ENCODE data around the gene TYRO3.
A peak's percentile ranks its signal among the peaks of the same experiment; 100 is the strongest.

The TYRO3 gene

DNA sequence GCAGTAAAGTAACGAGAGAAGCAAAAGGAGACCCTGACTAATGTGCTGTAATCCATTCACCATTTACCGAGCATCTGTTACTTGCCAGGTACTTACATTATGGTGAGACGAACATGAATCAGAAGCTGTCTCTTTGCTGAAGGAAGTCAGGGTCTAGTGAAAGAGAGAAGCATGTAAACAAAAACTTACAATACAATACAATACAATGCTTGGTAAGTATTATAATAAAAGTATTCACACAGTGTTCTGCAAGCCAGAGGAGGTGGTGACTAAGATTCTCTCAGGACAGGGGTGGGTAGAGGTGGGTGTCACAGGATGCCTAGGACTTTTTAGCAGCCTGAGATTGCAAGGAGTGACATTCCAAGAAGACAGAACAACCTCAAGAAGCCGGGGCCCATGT, 51.0 kb downstream of the TYRO3 start:
- H3K18ac ChIP-seq (ENCODE audit: low read length) = no peak overlapping the region
- DNase-seq = no peak
- H3K79me1 ChIP-seq (ENCODE audit: low read length) = no peaks in the 10 kb centered on the region
- peaks cover 5 to 8% of the 10 kb centered on the region in 2 experiments for H3K4me1 ChIP-seq (ENCODE audit: control insufficient read depth in 1 of 2, insufficient read depth in 2 of 2, low read length in 2 of 2)
- no CpG with 5 or more reads among the region's 4 CpGs for WGBS (ENCODE audit: extremely low coverage, insufficient coverage, insufficient read length)
- no peak overlapping the region for H3K9ac ChIP-seq (ENCODE audit: low read length)
- H2AFZ ChIP-seq (ENCODE audit: insufficient read depth, low read length, poor library complexity) = no peak overlapping the region
- H3K4me3 ChIP-seq (ENCODE audit: low read depth, low read length) = no peak overlapping the region
- H3K9me3 ChIP-seq (ENCODE audit: insufficient read depth, low read depth, low read length) = no peaks in the 10 kb centered on the region
- no peak overlapping the region for H4K8ac ChIP-seq (ENCODE audit: low read depth, low read length)
- no peak overlapping the region for H2AK5ac ChIP-seq (ENCODE audit: low read length)
- no peak overlapping the region for H4K12ac ChIP-seq (ENCODE audit: low read depth, low read length)
- no peak overlapping the region for H2BK5ac ChIP-seq (ENCODE audit: low read depth, low read length, poor library complexity)
- no peaks in the 10 kb centered on the region for H3K79me2 ChIP-seq (ENCODE audit: control insufficient read depth, insufficient read depth, low read length, poor library complexity)
- no peak overlapping the region for H4K91ac ChIP-seq (ENCODE audit: low read depth, low read length)
- no peak overlapping the region for H3K23ac ChIP-seq (ENCODE audit: low read length)
- H3K14ac ChIP-seq (ENCODE audit: low read length) = no peak overlapping the region
- H2BK12ac ChIP-seq (ENCODE audit: low read length) = no peak overlapping the region
- H3K27ac ChIP-seq (ENCODE audit: low read depth, low read length) = no peak overlapping the region
- H2BK120ac ChIP-seq (ENCODE audit: insufficient read depth, low read length, poor library complexity) = no peak overlapping the region
- no peak overlapping the region for H3K4ac ChIP-seq (ENCODE audit: low read depth, low read length)
- H3K36me3 ChIP-seq (ENCODE audit: control insufficient read depth in 1 of 2, insufficient read depth in 2 of 2, low read length in 2 of 2) = no peaks in the 10 kb centered on the region
- no peaks in the 10 kb centered on the region for H3K27me3 ChIP-seq (ENCODE audit: insufficient read depth, low read length)
- no peak overlapping the region for H3K4me2 ChIP-seq (ENCODE audit: low read length)

DNA sequence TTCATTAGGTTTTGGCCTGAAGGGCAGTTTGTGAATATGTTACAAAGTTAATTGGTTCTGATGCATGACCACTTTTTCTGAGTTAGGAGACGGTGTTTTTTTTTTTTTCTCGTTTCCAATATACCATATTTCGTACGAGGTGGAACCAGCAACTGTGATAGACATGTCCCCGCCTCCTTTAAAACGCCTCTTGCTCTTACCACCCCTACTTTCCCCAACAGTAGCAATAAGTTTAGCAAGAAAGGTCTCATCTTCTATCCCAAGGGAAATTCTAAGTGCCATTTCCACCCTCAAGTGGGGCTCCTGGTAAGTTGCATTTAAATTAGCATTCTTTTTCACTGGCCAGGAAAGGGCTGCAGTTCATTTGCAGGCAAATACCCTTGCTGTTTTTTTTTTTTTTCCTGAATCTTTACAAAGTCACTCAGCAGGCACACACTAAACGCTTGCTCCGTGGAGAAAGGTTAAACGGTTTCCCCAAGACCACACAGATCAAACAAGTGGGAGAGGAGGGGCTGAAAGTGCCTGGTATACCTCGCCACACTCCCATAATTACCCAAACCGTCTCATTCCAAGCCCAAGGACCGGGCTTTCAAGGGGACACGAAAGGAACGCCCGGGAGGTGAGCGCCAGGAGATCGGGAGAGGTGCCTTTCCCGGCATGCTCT, 61.7 kb downstream of the TYRO3 start:
- Histone ChIP-seq H3K4me1 (ENCODE audit: control insufficient read depth in 1 of 2, insufficient read depth in 2 of 2, low read length in 2 of 2) (peaks cover 2 to 12% of the 10 kb centered on the region in 2 experiments), H3K14ac (ENCODE audit: low read length) (peak overlapping the region; percentile 45), H3K36me3 (ENCODE audit: control insufficient read depth in 1 of 2, insufficient read depth in 2 of 2, low read length in 2 of 2) (peaks cover 0 to 2% of the 10 kb centered on the region in 2 experiments), H4K12ac (ENCODE audit: low read depth, low read length) (peak overlapping the region; percentile 82), H3K9ac (ENCODE audit: low read length) (no peak overlapping the region), H3K4ac (ENCODE audit: low read depth, low read length) (no peak overlapping the region), H3K18ac (ENCODE audit: low read length) (peak overlapping the region; percentile 72), H3K27me3 (ENCODE audit: insufficient read depth, low read length) (no peaks in the 10 kb centered on the region), H2BK5ac (ENCODE audit: low read depth, low read length, poor library complexity) (peak overlapping the region; percentile 38), H3K9me3 (ENCODE audit: insufficient read depth, low read depth, low read length) (peaks cover 3% of the 10 kb centered on the region), H2AK5ac (ENCODE audit: low read length) (no peak overlapping the region), H3K23ac (ENCODE audit: low read length) (no peak overlapping the region), H2AFZ (ENCODE audit: insufficient read depth, low read length, poor library complexity) (peak overlapping the region; percentile 86), H2BK120ac (ENCODE audit: insufficient read depth, low read length, poor library complexity) (peak overlapping the region; percentile 55), H3K79me1 (ENCODE audit: low read length) (peaks cover 13% of the 10 kb centered on the region), H3K27ac (ENCODE audit: low read depth, low read length) (peak overlapping the region; percentile 18), H2BK12ac (ENCODE audit: low read length) (peak overlapping the region; percentile 46), H3K79me2 (ENCODE audit: control insufficient read depth, insufficient read depth, low read length, poor library complexity) (peaks cover 2% of the 10 kb centered on the region), H4K91ac (ENCODE audit: low read depth, low read length) (peak overlapping the region; percentile 88), H4K8ac (ENCODE audit: low read depth, low read length) (peak overlapping the region; percentile 87), H3K4me2 (ENCODE audit: low read length) (peak overlapping the region; percentile 82), H3K4me3 (ENCODE audit: low read depth, low read length) (peak overlapping the region; percentile 72)
- WGBS (ENCODE audit: extremely low coverage, insufficient coverage, insufficient read length) = no CpG with 5 or more reads among the region's 18 CpGs
- no peak for DNase-seq

DNA sequence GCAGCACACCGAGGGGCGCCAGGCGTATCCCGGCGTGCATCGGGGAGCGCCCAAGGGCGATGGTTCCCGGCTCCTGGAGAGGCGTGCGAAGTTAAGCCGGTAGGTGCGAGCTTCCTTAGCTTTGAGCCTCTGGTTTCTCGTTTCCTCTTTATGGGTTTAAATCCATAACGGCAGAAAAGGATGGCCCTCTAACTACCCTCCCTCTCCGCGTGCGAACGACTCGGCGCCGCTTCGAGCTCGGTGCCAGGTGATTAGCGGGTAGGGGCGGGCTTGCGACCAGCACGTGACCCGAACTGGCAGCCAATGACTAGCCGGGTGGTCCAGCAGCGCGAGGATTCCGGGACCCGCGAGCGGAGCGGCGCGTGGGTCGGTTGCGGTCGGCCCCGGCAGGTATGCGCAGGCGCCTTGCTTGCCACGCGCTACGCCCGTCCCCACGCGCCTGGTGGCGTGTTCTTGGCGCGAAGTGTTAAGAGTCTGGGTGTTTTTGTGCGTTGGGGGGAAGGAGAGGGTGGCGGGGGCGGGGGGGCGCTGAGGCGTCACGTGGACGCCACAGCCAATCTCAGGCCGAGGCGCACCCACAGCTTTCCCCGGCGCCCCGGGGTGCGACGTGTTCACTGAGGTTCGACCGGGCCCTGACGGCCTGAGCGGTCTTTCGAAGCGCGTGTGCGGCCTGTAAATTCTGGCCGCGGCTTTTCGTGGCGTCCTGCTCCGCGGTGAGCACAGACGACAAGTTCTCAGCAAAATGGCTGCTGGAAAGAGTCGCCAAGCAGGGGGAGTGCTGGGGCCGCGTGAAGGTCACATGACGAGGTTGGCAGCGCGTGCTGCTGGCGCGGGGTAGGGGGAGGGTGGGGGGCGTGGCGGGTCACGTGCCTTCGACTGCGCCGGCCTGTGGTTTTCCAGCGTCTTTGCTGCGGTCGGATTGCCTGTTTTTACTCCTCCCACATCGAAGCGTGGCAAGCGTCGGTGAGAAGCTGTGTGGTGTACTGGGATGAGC, 62.5 kb downstream of the TYRO3 start:
- Histone ChIP-seq H4K91ac (ENCODE audit: low read depth, low read length) (peak overlapping the region; percentile 88), H4K12ac (ENCODE audit: low read depth, low read length) (peak overlapping the region; percentile 85), H3K4me3 (ENCODE audit: low read depth, low read length) (peak overlapping the region; percentile 72), H3K79me2 (ENCODE audit: control insufficient read depth, insufficient read depth, low read length, poor library complexity) (peaks cover 2% of the 10 kb centered on the region), H3K4me2 (ENCODE audit: low read length) (peak overlapping the region; percentile 82), H3K27ac (ENCODE audit: low read depth, low read length) (peak overlapping the region; percentile 18), H3K36me3 (ENCODE audit: control insufficient read depth in 1 of 2, insufficient read depth in 2 of 2, low read length in 2 of 2) (peaks cover 0 to 2% of the 10 kb centered on the region in 2 experiments), H3K27me3 (ENCODE audit: insufficient read depth, low read length) (no peaks in the 10 kb centered on the region), H3K4me1 (ENCODE audit: control insufficient read depth in 1 of 2, insufficient read depth in 2 of 2, low read length in 2 of 2) (peaks cover 2 to 12% of the 10 kb centered on the region in 2 experiments), H2AK5ac (ENCODE audit: low read length) (no peak overlapping the region), H3K23ac (ENCODE audit: low read length) (no peak overlapping the region), H2BK120ac (ENCODE audit: insufficient read depth, low read length, poor library complexity) (peak overlapping the region; percentile 79), H4K8ac (ENCODE audit: low read depth, low read length) (peak overlapping the region; percentile 87), H3K14ac (ENCODE audit: low read length) (peak overlapping the region; percentile 88), H2AFZ (ENCODE audit: insufficient read depth, low read length, poor library complexity) (peak overlapping the region; percentile 86), H3K79me1 (ENCODE audit: low read length) (peaks cover 13% of the 10 kb centered on the region), H3K4ac (ENCODE audit: low read depth, low read length) (peak overlapping the region; percentile 4), H3K9me3 (ENCODE audit: insufficient read depth, low read depth, low read length) (peaks cover 3% of the 10 kb centered on the region), H2BK12ac (ENCODE audit: low read length) (peak overlapping the region; percentile 61), H2BK5ac (ENCODE audit: low read depth, low read length, poor library complexity) (peak overlapping the region; percentile 3), H3K9ac (ENCODE audit: low read length) (peak overlapping the region; percentile 71), H3K18ac (ENCODE audit: low read length) (peak overlapping the region; percentile 92)
- WGBS (ENCODE audit: extremely low coverage, insufficient coverage, insufficient read length) = no CpG with 5 or more reads among the region's 104 CpGs
- DNase-seq = peak; percentile 80 to 86

DNA sequence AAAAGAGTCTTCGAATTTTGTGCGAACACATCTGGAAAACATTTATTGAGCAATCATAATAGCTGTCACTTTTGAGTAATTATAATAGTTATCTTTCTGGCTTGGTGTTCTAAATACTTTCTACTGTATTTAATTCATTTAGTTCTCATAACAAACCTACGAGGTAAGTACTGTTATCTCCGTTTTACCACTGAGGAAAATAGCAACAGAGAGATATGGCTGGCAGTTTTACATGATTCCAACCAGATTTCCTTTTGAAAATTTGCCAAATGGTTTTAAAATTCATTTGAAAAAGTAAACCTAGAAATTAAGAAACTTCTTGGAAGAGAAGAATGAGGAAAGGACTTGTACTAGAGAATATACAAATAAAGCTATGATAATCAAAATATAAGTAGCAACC, 63.9 kb downstream of the TYRO3 start:
- no peak for DNase-seq
- H2BK5ac ChIP-seq (ENCODE audit: low read depth, low read length, poor library complexity) = no peak overlapping the region
- peaks cover 2% of the 10 kb centered on the region for H3K79me2 ChIP-seq (ENCODE audit: control insufficient read depth, insufficient read depth, low read length, poor library complexity)
- no peak overlapping the region for H2BK12ac ChIP-seq (ENCODE audit: low read length)
- WGBS (ENCODE audit: extremely low coverage, insufficient coverage, insufficient read length) = no CpG with 5 or more reads among the region's 4 CpGs
- no peak overlapping the region for H2AFZ ChIP-seq (ENCODE audit: insufficient read depth, low read length, poor library complexity)
- no peak overlapping the region for H3K23ac ChIP-seq (ENCODE audit: low read length)
- no peak overlapping the region for H2BK120ac ChIP-seq (ENCODE audit: insufficient read depth, low read length, poor library complexity)
- no peaks in the 10 kb centered on the region for H3K36me3 ChIP-seq (ENCODE audit: control insufficient read depth in 1 of 2, insufficient read depth in 2 of 2, low read length in 2 of 2)
- no peak overlapping the region for H3K14ac ChIP-seq (ENCODE audit: low read length)
- H3K27ac ChIP-seq (ENCODE audit: low read depth, low read length) = no peak overlapping the region
- peaks cover 3% of the 10 kb centered on the region for H3K9me3 ChIP-seq (ENCODE audit: insufficient read depth, low read depth, low read length)
- H4K12ac ChIP-seq (ENCODE audit: low read depth, low read length) = no peak overlapping the region
- no peak overlapping the region for H4K91ac ChIP-seq (ENCODE audit: low read depth, low read length)
- no peak overlapping the region for H4K8ac ChIP-seq (ENCODE audit: low read depth, low read length)
- no peak overlapping the region for H3K4me3 ChIP-seq (ENCODE audit: low read depth, low read length)
- no peak overlapping the region for H3K4me2 ChIP-seq (ENCODE audit: low read length)
- peaks cover 12% of the 10 kb centered on the region for H3K79me1 ChIP-seq (ENCODE audit: low read length)
- no peaks in the 10 kb centered on the region for H3K27me3 ChIP-seq (ENCODE audit: insufficient read depth, low read length)
- H2AK5ac ChIP-seq (ENCODE audit: low read length) = no peak overlapping the region
- no peak overlapping the region for H3K9ac ChIP-seq (ENCODE audit: low read length)
- H3K4me1 ChIP-seq (ENCODE audit: control insufficient read depth in 1 of 2, insufficient read depth in 2 of 2, low read length in 2 of 2) = peaks cover 2 to 12% of the 10 kb centered on the region in 2 experiments
- no peak overlapping the region for H3K4ac ChIP-seq (ENCODE audit: low read depth, low read length)
- H3K18ac ChIP-seq (ENCODE audit: low read length) = no peak overlapping the region
